ENCODE measurements around the gene UCK2. TPM values are rescaled to one million over a fixed set of nuclear protein-coding genes. Genes with fewer than 3 reads are reported as not detected.

UCK2 gene
- total and polyA plus RNA-seq, 7 donors: 8.3 to 33.0 (median 29.3) TPM

DNA sequence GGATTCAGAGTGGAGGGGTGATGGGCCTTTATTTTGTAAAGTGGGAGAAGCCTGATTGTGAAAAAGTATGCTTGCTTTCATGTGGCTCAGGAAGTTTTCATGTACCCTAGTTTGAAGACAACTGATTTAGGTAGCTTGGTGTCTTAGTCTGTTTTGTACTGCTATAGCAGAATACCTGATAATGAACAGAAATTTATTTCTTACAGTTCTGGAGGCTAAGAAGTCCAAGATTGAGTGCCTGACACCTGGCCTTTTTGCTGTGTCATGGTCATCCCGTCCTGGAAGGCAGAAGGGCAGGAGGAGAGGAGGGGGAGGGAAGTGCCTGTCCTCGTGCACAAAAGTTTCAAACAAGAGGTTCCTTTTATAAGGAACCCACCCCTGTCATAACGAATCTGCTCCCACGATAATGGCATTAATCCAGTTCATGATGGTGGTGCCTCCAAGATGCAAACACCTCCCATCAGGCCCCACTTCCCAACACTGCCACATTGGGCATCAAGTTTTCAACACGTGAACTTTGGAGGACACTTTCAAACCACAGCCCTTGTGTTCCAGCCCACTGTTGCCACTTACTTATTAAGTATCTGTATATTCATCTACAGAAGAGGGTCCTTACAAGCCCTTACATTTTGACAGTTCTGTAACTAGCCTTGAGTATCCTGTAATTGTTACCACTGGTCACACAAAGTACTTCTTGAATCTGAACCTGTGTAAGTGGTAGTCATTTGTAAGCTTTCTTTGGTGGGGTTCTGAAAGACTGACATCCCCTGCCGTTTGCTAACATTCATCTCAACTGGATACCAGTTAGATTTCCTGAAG lies 9.5 kb downstream of the UCK2 start:
- Histone ChIP-seq H3K9me3 (no peaks in the 10 kb centered on the region), H3K27me3 (no peaks in the 10 kb centered on the region), H3K4me3 (no peak overlapping the region), H3K36me3 (no peaks in the 10 kb centered on the region), H3K27ac (no peak overlapping the region), H3K4me1 (peaks cover 0 to 1% (median 0%) of the 10 kb centered on the region in 4 donors)
- 58 to 69% methylated on average over 6 of the region's 6 CpGs for WGBS, 2 donors
- intact Hi-C loops (cut with DNase I): no loop called here
- TF ChIP-seq POLR2A (IDR thresholded peaks at IDR 0.05): no peak
- TF ChIP-seq POLR2AphosphoS5 (IDR thresholded peaks at IDR 0.05): no peak
- TF ChIP-seq, protein P1, sequence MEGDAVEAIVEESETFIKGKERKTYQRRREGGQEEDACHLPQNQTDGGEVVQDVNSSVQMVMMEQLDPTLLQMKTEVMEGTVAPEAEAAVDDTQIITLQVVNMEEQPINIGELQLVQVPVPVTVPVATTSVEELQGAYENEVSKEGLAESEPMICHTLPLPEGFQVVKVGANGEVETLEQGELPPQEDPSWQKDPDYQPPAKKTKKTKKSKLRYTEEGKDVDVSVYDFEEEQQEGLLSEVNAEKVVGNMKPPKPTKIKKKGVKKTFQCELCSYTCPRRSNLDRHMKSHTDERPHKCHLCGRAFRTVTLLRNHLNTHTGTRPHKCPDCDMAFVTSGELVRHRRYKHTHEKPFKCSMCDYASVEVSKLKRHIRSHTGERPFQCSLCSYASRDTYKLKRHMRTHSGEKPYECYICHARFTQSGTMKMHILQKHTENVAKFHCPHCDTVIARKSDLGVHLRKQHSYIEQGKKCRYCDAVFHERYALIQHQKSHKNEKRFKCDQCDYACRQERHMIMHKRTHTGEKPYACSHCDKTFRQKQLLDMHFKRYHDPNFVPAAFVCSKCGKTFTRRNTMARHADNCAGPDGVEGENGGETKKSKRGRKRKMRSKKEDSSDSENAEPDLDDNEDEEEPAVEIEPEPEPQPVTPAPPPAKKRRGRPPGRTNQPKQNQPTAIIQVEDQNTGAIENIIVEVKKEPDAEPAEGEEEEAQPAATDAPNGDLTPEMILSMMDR (IDR thresholded peaks at IDR 0.05): no peak
- no peak for TF ChIP-seq EP300 (IDR thresholded peaks at IDR 0.05)
- DNase-seq: no peak

DNA sequence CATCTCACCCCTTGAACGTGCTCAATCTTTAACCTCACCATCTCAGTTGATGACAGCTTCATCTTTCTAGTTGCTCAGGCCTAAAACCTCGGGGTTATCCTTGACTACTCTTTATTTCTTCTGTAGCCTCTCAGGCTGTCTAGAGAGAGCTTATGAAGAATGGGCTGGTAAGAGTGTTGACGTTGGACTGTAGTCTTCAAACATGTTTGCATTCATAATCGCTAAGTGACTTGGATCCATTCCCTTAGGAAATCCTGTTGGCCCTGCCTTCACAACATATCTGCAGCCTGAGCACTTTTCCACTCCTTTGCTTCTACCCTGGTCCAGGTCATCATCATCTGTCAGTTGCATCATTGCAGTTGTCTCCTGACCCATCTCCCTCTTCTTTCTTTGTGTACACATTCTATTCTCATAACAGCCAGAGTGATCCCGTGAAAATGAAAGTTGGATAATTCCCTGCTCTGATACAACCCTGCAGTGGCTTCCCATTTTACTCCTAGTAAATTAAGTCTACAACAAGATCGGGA lies 10.5 kb downstream of the UCK2 start:
- TF ChIP-seq EP300 (IDR thresholded peaks at IDR 0.05) (no peak), POLR2AphosphoS5 (IDR thresholded peaks at IDR 0.05) (no peak)
- TF ChIP-seq, protein P1 (IDR thresholded peaks at IDR 0.05): no peak
- peaks cover 0 to 12% (median 7%) of the 10 kb centered on the region in 4 donors for H3K4me1 ChIP-seq

DNA sequence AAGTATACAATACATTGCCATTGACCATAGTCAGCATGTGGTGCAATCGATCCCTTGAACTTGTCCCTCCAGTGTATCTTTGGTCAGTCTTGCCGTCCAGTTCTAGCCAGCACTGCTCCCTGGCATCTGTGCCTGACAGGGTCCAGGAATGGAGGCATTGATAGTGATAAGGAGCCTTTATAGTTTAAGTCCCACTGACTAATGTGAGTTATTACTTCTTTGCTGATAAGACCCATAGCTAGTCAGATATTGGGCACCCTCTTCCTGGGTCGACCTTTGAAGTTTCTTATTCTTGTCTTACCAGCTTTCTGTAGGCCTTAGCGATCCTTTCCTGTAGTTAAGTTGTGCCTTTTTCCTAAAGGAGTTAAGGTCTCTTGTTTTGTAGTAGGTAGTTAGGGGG lies 13.0 kb downstream of the UCK2 start:
- Histone ChIP-seq H3K36me3 (no peaks in the 10 kb centered on the region), H3K9me3 (no peaks in the 10 kb centered on the region), H3K27me3 (no peaks in the 10 kb centered on the region), H3K4me3 (no peak overlapping the region), H3K4me1 (peaks cover 0 to 18% (median 10%) of the 10 kb centered on the region in 4 donors), H3K27ac (no peak overlapping the region)
- intact Hi-C loops (cut with DNase I): no loop called here
- TF ChIP-seq EP300 (IDR thresholded peaks at IDR 0.05): no peak
- TF ChIP-seq POLR2AphosphoS5 (IDR thresholded peaks at IDR 0.05): no peak
- no peak for TF ChIP-seq POLR2A (IDR thresholded peaks at IDR 0.05)
- TF ChIP-seq, protein P1 (IDR thresholded peaks at IDR 0.05): no peak
- 88 to 91% methylated on average over 4 of the region's 4 CpGs for WGBS, 2 donors
- no peak for DNase-seq

More for the DNA sequence above, 10.5 kb downstream of the UCK2 start:
- Histone ChIP-seq H3K36me3 (no peaks in the 10 kb centered on the region), H3K9me3 (no peaks in the 10 kb centered on the region), H3K4me3 (no peak overlapping the region), H3K27me3 (no peaks in the 10 kb centered on the region), H3K27ac (no peak overlapping the region)
- no peak for DNase-seq
- intact Hi-C loops (cut with DNase I): no loop called here
- 78 to 88% methylated on average over 6 of the region's 6 CpGs for WGBS, 2 donors

- Histone ChIP-seq H3K36me3 (no peaks in the 10 kb centered on the region), H3K27me3 (no peaks in the 10 kb centered on the region), H3K4me1 (peaks cover 0 to 18% (median 10%) of the 10 kb centered on the region in 4 donors), H3K9me3 (no peaks in the 10 kb centered on the region), H3K4me3 (no peak overlapping the region), H3K27ac (no peak overlapping the region)
- TF ChIP-seq POLR2A (IDR thresholded peaks at IDR 0.05) (no peak), EP300 (IDR thresholded peaks at IDR 0.05) (no peak), POLR2AphosphoS5 (IDR thresholded peaks at IDR 0.05) (no peak)
- TF ChIP-seq, protein P1 (IDR thresholded peaks at IDR 0.05): no peak
- 75 to 76% methylated on average over 3 of the region's 3 CpGs for WGBS, 2 donors
- intact Hi-C loops (cut with DNase I): no loop called here
- no peak for DNase-seq
Observed at GRCh38 chr1:165841582-165842017, 14.2 kb downstream of the UCK2 start.

Measured in sigmoid colon (tissue), 7 donors.